Spleen (tissue), 7 donors: Measurements from ENCODE around the gene F11R.
A peak's percentile ranks its signal among the peaks of the same experiment; 100 is the strongest.

Experiments used
- POLR2A ChIP-seq, 3 donors: fragments of 450-650 bp; IDR thresholded peaks; one replicate each; pipeline ENCODE4 v1.5.1; 2017; ENCODE audit warnings: antibody characterized with exemption in 3 of 3, mild to moderate bottlenecking in 1 of 3
- POLR2AphosphoS5 ChIP-seq, 3 donors: sonication (generic); formaldehyde crosslinking; IDR thresholded peaks; one replicate each; pipeline ENCODE4 v1.5.1; 2017; ENCODE audit warnings: antibody characterized with exemption in 3 of 3
- TF ChIP-seq, protein P1 (sequence below), 11 experiments: fragments of 200-600 bp in 7 of 11; fragments of 450-650 bp in 4 of 11; sonication (generic) in 4 of 11; IDR thresholded peaks in 8 of 11; conservative IDR thresholded peaks in 3 of 11; 1 replicate in 7 of 11; 2 replicates in 4 of 11; pipeline versions ENCODE4 v1.4.0 to v1.8.0; 2016 to 2021; ENCODE audit warnings: antibody characterized with exemption in 11 of 11, inconsistent platforms in 4 of 11, mild to moderate bottlenecking in 1 of 11
- donor health status: DM: no; HTN: no; CAD: no; lungs with moderate emphysema.
- donor health status: DM: no; HTN: no; CAD: no.
- donor health status: DM: no; HTN: no; CAD: no.

GRCh38 chr1:160954158-160955104, 66.5 kb downstream of the F11R start, which contains the start of gene ITLN2:
- TF ChIP-seq, protein P1, sequence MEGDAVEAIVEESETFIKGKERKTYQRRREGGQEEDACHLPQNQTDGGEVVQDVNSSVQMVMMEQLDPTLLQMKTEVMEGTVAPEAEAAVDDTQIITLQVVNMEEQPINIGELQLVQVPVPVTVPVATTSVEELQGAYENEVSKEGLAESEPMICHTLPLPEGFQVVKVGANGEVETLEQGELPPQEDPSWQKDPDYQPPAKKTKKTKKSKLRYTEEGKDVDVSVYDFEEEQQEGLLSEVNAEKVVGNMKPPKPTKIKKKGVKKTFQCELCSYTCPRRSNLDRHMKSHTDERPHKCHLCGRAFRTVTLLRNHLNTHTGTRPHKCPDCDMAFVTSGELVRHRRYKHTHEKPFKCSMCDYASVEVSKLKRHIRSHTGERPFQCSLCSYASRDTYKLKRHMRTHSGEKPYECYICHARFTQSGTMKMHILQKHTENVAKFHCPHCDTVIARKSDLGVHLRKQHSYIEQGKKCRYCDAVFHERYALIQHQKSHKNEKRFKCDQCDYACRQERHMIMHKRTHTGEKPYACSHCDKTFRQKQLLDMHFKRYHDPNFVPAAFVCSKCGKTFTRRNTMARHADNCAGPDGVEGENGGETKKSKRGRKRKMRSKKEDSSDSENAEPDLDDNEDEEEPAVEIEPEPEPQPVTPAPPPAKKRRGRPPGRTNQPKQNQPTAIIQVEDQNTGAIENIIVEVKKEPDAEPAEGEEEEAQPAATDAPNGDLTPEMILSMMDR (IDR thresholded peaks at IDR 0.05 in 8 of 11, conservative IDR thresholded peaks at IDR 0.05 in 3 of 11), result peak; percentile 28 to 69 (median 54)
- TF ChIP-seq POLR2A (IDR thresholded peaks at IDR 0.05) (no peak), POLR2AphosphoS5 (IDR thresholded peaks at IDR 0.05) (no peak)
